ENCODE measurements around the gene GALNT10.
A peak's percentile ranks its signal among the peaks of the same experiment; 100 is the strongest.

The GALNT10 gene

DNA sequence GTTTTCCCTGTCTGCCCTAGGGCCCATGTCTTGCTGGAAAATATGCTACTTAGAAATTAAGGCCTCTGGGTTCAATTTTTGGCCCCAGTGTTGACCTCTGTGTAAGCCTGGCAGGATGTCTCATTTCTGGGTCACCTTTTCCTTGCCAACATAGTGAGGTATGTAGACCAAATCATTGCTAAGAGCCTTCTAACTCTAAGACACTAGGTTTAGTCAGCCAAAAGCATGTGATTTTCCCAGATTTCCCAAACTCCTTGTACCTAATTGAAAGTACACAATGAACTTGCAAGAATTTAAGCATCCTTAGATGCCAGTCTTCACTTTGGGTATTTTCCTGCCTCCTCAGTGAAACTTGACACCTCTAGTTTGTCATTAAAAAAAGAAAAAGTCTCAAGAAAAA is 77.0 kb downstream of the GALNT10 start:
- Mint-ChIP-seq H3K27ac (no peak overlapping the region), H3K36me3 (peaks cover 4% of the 10 kb centered on the region in 2 donors), H3K9me3 (peaks cover 0 to under 1% of the 10 kb centered on the region in 2 donors), H3K27me3 (no peaks in the 10 kb centered on the region), H3K4me1 (peaks cover 15 to 17% of the 10 kb centered on the region in 2 donors), H3K4me3 (no peak overlapping the region)
- ATAC-seq (replicated peaks) (no peak), DNase-seq (no peak)

DNA sequence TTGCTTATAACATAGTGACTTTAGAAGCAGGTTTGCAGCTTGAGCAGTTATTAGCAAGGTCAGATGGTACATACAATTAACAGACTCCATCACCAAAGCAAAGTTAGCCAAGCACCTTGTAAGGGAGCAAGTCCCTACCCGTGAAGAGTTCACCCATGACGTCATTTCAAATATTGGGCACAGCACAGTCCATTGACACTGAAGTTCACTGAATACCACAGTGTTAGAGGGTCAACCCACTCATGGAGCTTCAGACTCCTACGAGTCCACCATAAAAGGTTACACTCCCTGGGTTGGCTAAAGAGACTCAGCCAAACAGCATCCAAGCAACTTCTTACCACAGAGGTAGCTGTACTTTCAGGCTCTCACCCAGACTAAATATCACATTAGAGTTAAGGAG is 77.5 kb downstream of the GALNT10 start:
- Mint-ChIP-seq H3K4me3 (no peak overlapping the region), H3K4me1 (peaks cover 20 to 23% of the 10 kb centered on the region in 2 donors), H3K27ac (no peak overlapping the region), H3K9me3 (no peaks in the 10 kb centered on the region), H3K27me3 (no peaks in the 10 kb centered on the region), H3K36me3 (no peaks in the 10 kb centered on the region)
- DNase-seq: no peak
- ATAC-seq (replicated peaks): no peak

DNA sequence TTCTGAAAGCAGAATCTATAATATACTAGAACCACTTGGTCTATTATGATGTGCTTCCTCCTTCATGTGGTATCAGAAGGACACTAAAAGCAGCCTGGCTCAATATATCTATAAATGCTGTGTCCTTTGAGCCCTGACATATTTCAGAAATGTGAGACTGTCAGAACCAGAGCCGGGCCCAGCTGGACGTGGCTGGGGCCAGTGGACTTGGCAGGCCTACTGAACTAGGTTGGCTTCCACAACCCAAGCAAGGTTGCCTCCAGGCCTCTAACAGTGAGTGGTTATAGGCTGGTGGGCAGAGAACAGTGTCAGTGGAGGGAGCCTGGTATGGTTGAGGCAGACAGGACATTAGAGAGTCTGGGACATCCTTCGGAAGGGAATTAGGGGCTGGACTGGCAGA is 78.9 kb downstream of the GALNT10 start:
- no peaks in the 10 kb centered on the region for H3K36me3 Mint-ChIP-seq
- no peaks in the 10 kb centered on the region for H3K27me3 Mint-ChIP-seq
- H3K9me3 Mint-ChIP-seq: no peaks in the 10 kb centered on the region
- no peak for ATAC-seq (replicated peaks)
- peaks cover 31 to 36% of the 10 kb centered on the region in 2 donors for H3K4me1 Mint-ChIP-seq
- no peak overlapping the region for H3K27ac Mint-ChIP-seq
- no peak for DNase-seq
- H3K4me3 Mint-ChIP-seq: no peak overlapping the region

DNA sequence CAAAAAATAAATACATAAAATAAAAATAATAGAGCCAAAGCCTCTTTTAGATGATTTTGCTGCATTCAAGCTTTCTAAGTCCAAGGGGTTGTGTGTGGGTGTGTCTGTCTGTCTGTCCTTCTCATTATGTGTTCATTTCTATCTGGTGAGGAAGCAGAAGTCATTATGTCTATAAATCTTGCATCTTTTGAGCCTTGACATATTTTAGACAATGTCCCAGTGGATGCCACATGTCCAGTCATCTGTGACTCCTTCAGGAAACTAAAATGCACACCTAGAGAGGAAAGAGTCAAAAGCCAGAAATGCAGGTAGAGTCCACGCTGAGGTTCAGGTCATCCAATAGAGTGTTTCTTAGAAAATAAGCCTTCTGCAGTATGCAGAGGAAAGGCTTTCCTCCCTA is 80.9 kb downstream of the GALNT10 start:
- Mint-ChIP-seq H3K9me3 (no peaks in the 10 kb centered on the region), H3K4me1 (peaks cover 36 to 38% of the 10 kb centered on the region in 2 donors), H3K36me3 (peaks cover 0 to 3% of the 10 kb centered on the region in 2 donors), H3K27me3 (no peaks in the 10 kb centered on the region), H3K27ac (no peak overlapping the region), H3K4me3 (no peak overlapping the region)
- ATAC-seq (replicated peaks): no peak
- DNase-seq: no peak

DNA sequence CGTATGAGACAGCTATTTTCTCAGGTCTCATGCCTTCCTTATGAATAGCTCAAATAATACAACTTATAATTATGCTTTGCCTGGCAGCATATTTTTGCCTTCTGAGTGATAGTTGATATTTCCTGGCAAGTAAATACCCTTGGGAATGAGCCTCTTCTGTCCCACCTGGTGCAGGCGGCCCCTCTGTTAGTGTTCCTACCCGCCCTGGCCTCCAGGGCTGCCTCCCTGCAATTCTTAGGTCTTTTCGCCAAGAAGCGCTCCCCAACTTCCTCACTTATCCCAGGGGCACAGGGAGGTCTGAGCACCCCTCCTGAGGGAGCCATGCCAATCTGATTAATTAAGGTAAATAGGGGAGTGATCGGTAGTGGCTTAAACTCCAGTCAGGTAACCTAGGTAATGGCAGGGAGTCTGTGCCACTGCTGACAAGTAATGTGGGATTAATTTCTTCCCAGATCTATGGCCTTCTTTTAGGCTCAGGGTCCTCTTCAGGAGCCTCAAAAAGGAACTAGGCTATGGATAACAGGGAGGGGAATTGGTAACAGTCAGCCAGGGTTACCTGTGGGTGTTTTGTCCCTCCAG is 81.5 kb downstream of the GALNT10 start:
- Mint-ChIP-seq H3K4me3 (no peak overlapping the region), H3K27ac (peak overlapping the region; percentile 65), H3K4me1 (peaks cover 40 to 42% of the 10 kb centered on the region in 2 donors), H3K9me3 (no peaks in the 10 kb centered on the region), H3K36me3 (peaks cover 0 to 6% of the 10 kb centered on the region in 2 donors), H3K27me3 (no peaks in the 10 kb centered on the region)
- DNase-seq: no peak
- no peak for ATAC-seq (replicated peaks)

DNA sequence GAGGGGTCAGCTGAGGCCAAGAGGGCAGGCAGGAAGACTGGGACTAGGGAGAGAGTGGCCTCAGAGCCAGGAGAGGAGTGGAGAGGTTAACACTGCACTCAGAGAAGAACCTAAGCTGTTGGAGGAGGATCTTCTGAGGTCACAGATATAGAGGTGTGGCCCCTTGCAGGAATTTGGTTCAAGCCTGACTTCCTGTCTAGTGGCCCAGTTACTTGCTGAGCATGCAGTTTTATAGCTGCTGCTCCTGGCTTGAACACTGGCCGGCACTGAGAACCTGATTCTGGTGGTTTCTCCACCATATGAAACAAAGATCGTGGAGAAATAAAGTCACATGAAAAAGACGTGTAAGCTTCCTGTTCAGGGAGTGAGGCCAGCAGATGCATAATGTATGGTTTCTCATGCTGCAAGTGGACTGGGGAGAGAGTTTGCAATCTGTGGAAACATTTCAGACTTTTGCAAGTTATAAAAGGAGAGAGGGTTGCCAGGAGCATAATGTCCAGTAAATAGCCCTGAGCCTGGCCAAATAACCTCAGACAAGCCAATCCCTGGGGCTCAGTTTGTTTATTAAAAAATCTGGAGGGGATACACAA is 82.6 kb downstream of the GALNT10 start:
- Mint-ChIP-seq H3K4me3 (no peak overlapping the region), H3K27me3 (no peaks in the 10 kb centered on the region), H3K4me1 (peaks cover 44 to 46% of the 10 kb centered on the region in 2 donors), H3K36me3 (peaks cover 0 to 6% of the 10 kb centered on the region in 2 donors), H3K9me3 (no peaks in the 10 kb centered on the region), H3K27ac (peak overlapping the region; percentile 85)
- peak; percentile 68 to 69 for ATAC-seq (replicated peaks)
- DNase-seq: no peak

DNA sequence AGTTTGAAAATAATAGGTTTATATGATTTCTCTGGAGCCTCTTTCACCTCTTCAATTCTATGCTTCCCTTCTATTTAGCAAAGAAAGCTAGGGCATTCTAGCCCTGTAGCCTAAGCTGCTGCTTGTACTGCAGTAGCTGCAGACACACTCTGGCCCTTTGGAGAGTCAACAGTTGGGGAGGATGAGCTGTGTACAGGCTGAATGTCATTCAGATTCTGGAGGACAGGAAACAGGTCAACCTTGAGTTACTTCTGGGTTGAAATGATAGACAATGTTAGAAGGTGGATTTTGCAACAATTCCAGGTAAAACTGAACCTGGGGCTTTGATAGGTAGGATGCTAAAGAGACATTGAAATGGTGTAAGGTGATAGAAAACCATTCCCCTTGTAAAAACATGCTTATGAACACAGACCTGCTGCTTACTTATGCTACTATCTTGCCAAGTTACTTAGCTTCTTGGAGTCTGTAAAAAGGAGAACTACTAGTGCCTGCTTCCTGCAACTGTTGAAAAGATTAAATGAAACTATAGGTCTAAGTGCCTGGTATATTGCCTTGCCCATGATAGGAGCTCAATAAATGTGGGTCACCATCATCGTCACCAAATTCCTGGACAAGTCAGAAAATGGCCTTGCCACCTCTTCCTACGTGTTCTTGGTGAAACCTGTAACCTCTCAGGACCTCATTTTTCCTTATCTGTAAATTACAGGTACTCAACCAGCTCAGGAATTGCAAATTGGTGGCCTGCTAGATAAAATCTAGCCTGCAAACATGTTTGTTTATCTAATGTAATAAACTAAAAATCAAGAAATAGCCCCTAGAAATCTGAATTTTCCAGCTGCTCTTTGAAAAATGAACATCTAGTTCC is 83.7 kb downstream of the GALNT10 start:
- Mint-ChIP-seq H3K9me3 (no peaks in the 10 kb centered on the region), H3K4me1 (peaks cover 44 to 52% of the 10 kb centered on the region in 2 donors), H3K27me3 (no peaks in the 10 kb centered on the region), H3K27ac (no peak overlapping the region), H3K4me3 (no peak overlapping the region), H3K36me3 (peaks cover 0 to 6% of the 10 kb centered on the region in 2 donors)
- DNase-seq (no peak), ATAC-seq (replicated peaks) (peak; percentile 53 to 56)

DNA sequence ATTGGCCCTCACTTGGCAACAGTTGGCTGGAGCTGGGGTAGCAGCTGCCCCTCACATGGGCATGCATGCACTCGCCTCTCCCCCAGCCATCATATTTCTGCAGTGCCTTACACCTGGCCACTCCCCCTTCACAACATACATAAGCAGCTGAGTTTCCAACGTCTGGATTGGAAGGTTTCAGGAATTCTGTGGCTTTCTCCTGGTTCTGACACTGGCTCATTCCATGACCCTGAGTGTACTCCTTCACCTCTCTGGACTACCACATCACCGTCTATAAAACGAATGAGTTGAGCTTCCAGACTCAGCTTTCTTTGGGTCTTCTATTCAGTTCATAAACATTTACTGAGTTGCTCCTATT is 84.3 kb downstream of the GALNT10 start:
- ATAC-seq (replicated peaks) (no peak), DNase-seq (no peak)
- Mint-ChIP-seq H3K9me3 (no peaks in the 10 kb centered on the region), H3K27ac (no peak overlapping the region), H3K36me3 (peaks cover 0 to 6% of the 10 kb centered on the region in 2 donors), H3K4me1 (peaks cover 42 to 54% of the 10 kb centered on the region in 2 donors), H3K4me3 (no peak overlapping the region), H3K27me3 (no peaks in the 10 kb centered on the region)

DNA sequence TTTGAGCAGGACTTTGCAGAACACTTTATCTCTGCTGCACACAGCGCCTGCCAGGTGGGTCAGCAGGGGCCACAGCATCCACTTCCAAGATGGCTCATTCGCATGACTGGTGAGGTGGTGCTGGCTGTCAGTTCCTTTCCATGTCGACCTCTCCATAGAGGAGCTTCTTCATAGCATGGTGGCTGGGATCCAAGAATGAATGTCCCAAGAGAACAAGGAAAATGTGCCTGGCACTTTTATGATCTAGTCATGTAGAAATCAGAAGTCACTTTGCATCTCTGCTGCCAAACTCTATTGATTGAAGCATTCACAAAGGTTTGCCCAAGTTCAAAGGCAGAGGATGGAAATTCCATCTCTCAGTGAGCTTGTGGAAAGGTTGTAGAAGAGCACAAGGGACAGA is 85.0 kb downstream of the GALNT10 start:
- H3K4me1 Mint-ChIP-seq: peaks cover 42 to 54% of the 10 kb centered on the region in 2 donors
- H3K4me3 Mint-ChIP-seq: no peak overlapping the region
- no peaks in the 10 kb centered on the region for H3K27me3 Mint-ChIP-seq
- no peak for DNase-seq
- ATAC-seq (replicated peaks): no peak
- H3K9me3 Mint-ChIP-seq: no peaks in the 10 kb centered on the region
- H3K36me3 Mint-ChIP-seq: peaks cover 0 to 6% of the 10 kb centered on the region in 2 donors
- no peak overlapping the region for H3K27ac Mint-ChIP-seq

DNA sequence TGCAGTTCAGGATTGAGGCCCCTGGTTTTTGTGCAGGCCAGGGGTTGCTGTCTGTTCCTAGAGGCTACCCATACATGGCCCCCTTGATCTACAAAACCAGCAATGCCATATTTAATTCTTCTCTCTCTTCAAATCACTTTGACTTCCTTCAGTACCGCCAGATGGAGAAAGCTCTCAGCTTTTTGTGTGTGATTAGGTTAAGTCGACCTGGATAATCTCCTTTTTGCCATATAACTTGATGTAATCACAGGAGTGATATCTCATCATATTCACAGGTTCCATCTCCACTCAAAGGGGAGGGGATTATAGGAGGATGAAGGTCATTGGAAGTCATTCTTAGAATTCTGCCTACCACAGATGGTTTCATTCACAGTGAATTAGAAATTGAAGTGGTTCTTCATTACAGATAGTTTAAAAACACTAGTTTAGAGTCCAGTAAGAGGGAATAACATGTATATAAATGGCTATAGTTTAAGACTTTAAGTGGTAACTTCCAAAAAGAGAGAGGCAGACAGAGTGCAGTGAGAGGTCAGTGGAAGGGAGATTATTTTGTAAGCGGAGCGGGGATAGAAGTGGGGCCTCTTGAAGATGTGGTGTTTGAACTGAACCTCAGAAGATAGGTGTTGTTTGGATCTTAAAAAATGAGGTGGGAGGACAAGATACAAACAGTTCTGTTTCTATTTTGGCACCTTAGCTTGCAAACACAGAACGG is 85.9 kb downstream of the GALNT10 start:
- H3K27me3 Mint-ChIP-seq: no peaks in the 10 kb centered on the region
- DNase-seq (no peak), ATAC-seq (replicated peaks) (no peak)
- H3K4me1 Mint-ChIP-seq: peaks cover 41 to 52% of the 10 kb centered on the region in 2 donors
- peaks cover 0 to 6% of the 10 kb centered on the region in 2 donors for H3K36me3 Mint-ChIP-seq
- H3K4me3 Mint-ChIP-seq: no peak overlapping the region
- no peaks in the 10 kb centered on the region for H3K9me3 Mint-ChIP-seq
- H3K27ac Mint-ChIP-seq: no peak overlapping the region

DNA sequence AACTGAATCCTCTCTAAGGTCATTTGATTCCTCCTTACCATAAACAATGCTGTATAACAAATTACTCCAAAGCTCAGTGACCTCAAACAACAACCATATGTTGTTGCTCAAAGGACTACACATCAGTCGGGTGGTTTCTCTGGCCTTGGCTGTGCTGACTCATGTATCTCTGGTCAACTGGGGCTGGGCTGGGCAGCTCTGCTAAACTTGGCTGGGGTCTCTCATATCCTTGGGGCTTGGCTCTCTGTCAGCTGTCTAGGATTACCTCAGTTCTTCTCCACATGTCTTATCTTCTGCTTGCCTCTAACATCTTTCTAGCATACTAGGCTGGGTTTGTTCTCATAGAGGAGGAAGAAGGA is 86.4 kb downstream of the GALNT10 start:
- DNase-seq (no peak), ATAC-seq (replicated peaks) (no peak)
- H3K4me1 Mint-ChIP-seq: peaks cover 37 to 47% of the 10 kb centered on the region in 2 donors

DNA sequence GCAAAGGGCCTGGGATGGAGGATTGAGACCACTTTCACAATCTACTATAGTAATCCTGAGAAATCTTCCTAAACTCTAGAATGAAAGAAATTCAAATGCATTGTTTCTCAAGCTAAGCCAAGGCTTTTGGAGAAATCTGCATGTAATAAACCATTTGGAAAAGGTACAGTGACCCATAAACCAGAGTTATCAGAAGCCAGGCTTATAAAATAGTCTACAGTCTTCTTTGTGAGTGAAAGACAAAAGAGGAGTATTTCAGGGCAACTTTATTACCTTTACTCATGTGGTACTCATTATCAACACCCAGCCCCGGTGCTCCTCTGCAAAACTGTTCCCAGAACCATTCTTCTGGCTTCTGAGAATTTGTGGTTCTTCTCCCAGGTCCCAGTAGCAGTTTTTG is 87.0 kb downstream of the GALNT10 start:
- DNase-seq: no peak
- peaks cover 32 to 41% of the 10 kb centered on the region in 2 donors for H3K4me1 Mint-ChIP-seq

More for the DNA sequence above, 86.4 kb downstream of the GALNT10 start:
- Mint-ChIP-seq H3K9me3 (no peaks in the 10 kb centered on the region), H3K36me3 (peaks cover 0 to 9% of the 10 kb centered on the region in 2 donors), H3K4me3 (no peak overlapping the region), H3K27me3 (no peaks in the 10 kb centered on the region), H3K27ac (no peak overlapping the region)

DNA sequence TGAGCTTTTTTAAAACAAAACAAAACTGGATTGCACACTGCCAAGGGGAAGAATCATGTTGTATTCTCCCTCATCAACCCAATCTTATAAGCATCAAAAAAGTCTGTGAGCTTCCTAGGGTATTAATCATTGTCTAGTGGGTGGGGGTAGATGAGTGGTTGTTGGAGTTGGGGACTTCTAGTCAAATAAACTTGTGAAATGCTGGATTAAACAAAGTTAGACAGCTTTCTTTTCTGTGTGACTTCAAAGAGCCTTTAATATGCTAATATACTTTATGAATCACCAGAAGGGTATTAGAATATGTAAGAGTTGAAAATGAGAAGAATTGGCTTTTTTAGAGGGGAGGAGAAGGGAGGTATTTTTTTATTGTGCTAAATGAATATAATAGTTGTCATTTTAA is 87.7 kb downstream of the GALNT10 start:
- no peak overlapping the region for H3K4me3 Mint-ChIP-seq
- H3K36me3 Mint-ChIP-seq: peaks cover 0 to 9% of the 10 kb centered on the region in 2 donors
- H3K27me3 Mint-ChIP-seq: no peaks in the 10 kb centered on the region
- peaks cover 25 to 35% of the 10 kb centered on the region in 2 donors for H3K4me1 Mint-ChIP-seq
- ATAC-seq (replicated peaks): no peak
- H3K27ac Mint-ChIP-seq: no peak overlapping the region
- no peaks in the 10 kb centered on the region for H3K9me3 Mint-ChIP-seq
- DNase-seq: no peak

More for the DNA sequence above, 87.0 kb downstream of the GALNT10 start:
- Mint-ChIP-seq H3K36me3 (peaks cover 0 to 9% of the 10 kb centered on the region in 2 donors), H3K27me3 (no peaks in the 10 kb centered on the region), H3K9me3 (no peaks in the 10 kb centered on the region), H3K27ac (no peak overlapping the region), H3K4me3 (no peak overlapping the region)
- ATAC-seq (replicated peaks): no peak

DNA sequence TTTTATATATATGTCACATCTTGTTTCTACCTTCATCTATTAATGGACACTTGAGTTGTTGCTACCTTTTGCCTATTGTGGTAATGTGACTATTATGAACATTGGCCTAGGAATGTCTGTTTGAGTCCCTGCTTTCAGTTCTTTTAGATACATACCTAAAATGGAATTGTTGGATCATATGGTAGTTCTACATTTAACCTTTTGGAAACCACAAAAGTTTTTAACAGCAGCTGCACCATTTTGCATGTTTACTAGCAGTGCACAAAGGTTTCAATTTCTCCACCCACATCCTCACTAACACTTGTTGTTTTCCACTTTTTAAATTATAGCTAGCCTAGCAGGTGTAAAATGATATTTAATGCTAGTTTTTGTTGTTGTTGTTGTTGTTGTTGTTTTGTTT is 88.4 kb downstream of the GALNT10 start:
- Mint-ChIP-seq H3K4me3 (no peak overlapping the region), H3K4me1 (peaks cover 24 to 33% of the 10 kb centered on the region in 2 donors), H3K9me3 (no peaks in the 10 kb centered on the region), H3K36me3 (peaks cover 0 to 9% of the 10 kb centered on the region in 2 donors), H3K27ac (no peak overlapping the region), H3K27me3 (no peaks in the 10 kb centered on the region)
- ATAC-seq (replicated peaks) (no peak), DNase-seq (no peak)

All from stimulated activated naive B cell treated with anti-CD40 and anti-IgM and Interleukin-4, amounts not matched to agents 10 μg/mL and 1 μg/mL and 100 μg/mL, for 72 hours (primary cell).